K562 (cell line): ENCODE data around the gene SAMD14. TPM values are rescaled to one million over a fixed set of nuclear protein-coding genes. Genes with fewer than 3 reads are reported as not detected.

Experiments
- GATAD2B ChIP-seq: fragments of 450-650 bp; IDR thresholded peaks from 2 replicates; pipeline ENCODE4 v1.6.1; 2017; ENCODE audit warnings: mild to moderate bottlenecking, borderline replicate concordance
- HDAC1 ChIP-seq, 2 experiments: fragments of 450-650 bp; IDR thresholded peaks; 2 replicates each; pipeline ENCODE4 v1.6.1; 2016 to 2017; ENCODE audit warnings: inconsistent platforms in 1 of 2, mild to moderate bottlenecking in 1 of 2, moderate library complexity in 1 of 2
- MYNN ChIP-seq, 2 experiments: sonication (generic); formaldehyde crosslinking in 1 of 2; IDR thresholded peaks; 2 replicates each; pipeline versions ENCODE4 v1.5.0 to v1.6.1; 2016 to 2020; ENCODE audit warnings: antibody characterized with exemption in 1 of 2, missing genetic modification reagents in 1 of 2
- NFE2 ChIP-seq: IDR thresholded peaks from 2 replicates; pipeline ENCODE4 v1.6.1; 2014; ENCODE audit warnings: antibody characterized with exemption, low read depth
- PHB ChIP-seq: fragments of 250-450 bp; sonication (Bioruptor Pico); IDR thresholded peaks from 2 replicates; pipeline ENCODE4 v1.5.0; 2021
- POLR3A ChIP-seq: IDR thresholded peaks from 2 replicates; pipeline ENCODE4 v1.6.1; 2011; ENCODE audit warnings: borderline replicate concordance, mild to moderate bottlenecking, moderate library complexity; ENCODE audit not compliant: insufficient read length, insufficient read depth; ENCODE audit errors: extremely low read depth
- TCFL5 ChIP-seq: fragments of 250-450 bp; sonication (Bioruptor Pico); conservative IDR thresholded peaks from 2 replicates; pipeline ENCODE4 v1.6.1; 2021; ENCODE audit warnings: mild to moderate bottlenecking, moderate library complexity, matching md5 sums
- U2AF2 ChIP-seq: fragments of 200-400 bp; formaldehyde crosslinking; optimal IDR thresholded peaks from 2 replicates; pipeline ENCODE3; 2017; ENCODE audit warnings: low read depth, mild to moderate bottlenecking, low read length
- ZNF311 ChIP-seq: fragments of 250-450 bp; sonication (Bioruptor Pico); IDR thresholded peaks from 2 replicates; pipeline ENCODE4 v1.4.0; 2020; ENCODE audit warnings: mild to moderate bottlenecking, moderate library complexity
- polyA plus RNA-seq, 8 experiments: library from polyadenylated mRNA; depleted of rRNA in 4 of 8; stranded (reverse) in 5 of 8; unstranded in 3 of 8; fragments of >200 nt; fragmentation: Nextera tagmentation in 2 of 8; fragmentation: Illumina TruSeq in 1 of 8; extraction: Ambion mirVana in 2 of 8; extraction: Trizol in 1 of 8; gene quantifications; 2 replicates each; pipeline versions ENCODE4 v1.2.1 to v1.2.3, GENCODE V29; 2011 to 2014; ENCODE audit warnings: inconsistent platforms in 1 of 8, missing spikeins in 1 of 8
- total RNA-seq, 7 experiments: library from RNA; depleted of rRNA in 6 of 7; stranded (reverse); fragments of >200 nt in 6 of 7; fragmentation: Illumina TruSeq in 2 of 7; extraction: Trizol in 2 of 7; gene quantifications; 2 replicates each; pipeline versions ENCODE4 v1.2.1 to v1.2.3, GENCODE V29; 2011 to 2021; ENCODE audit warnings: low replicate concordance in 1 of 7
- TF ChIP-seq, protein P1 (sequence below): fragments of 200-800 bp; sonication (Bioruptor generic); IDR thresholded peaks from 2 replicates; pipeline ENCODE4 v1.6.1; 2017; ENCODE audit warnings: missing genetic modification characterization, missing compliant biosample characterization
- TF ChIP-seq, protein P2 (sequence below): sonication (generic); formaldehyde crosslinking; IDR thresholded peaks from 2 replicates; pipeline ENCODE4 v1.8.0; 2022; ENCODE audit warnings: mild to moderate bottlenecking, missing genetic modification reagents
- TF ChIP-seq, protein P3 (sequence below): fragments of 250-450 bp; sonication (Bioruptor Pico); IDR thresholded peaks from 2 replicates; pipeline ENCODE4 v1.5.0; 2022; ENCODE audit warnings: mild to moderate bottlenecking
- TF ChIP-seq, protein P4 (sequence below): sonication (generic); formaldehyde crosslinking; IDR thresholded peaks from 2 replicates; pipeline ENCODE4 v1.8.1; 2023; ENCODE audit warnings: mild to moderate bottlenecking, missing genetic modification reagents
- TF ChIP-seq, protein P5 (sequence below), 2 experiments: IDR thresholded peaks; 2 replicates each; pipeline ENCODE4 v1.6.1; 2012; ENCODE audit warnings: improper control_type of control experiment in 2 of 2, low read depth in 2 of 2, low read length in 2 of 2, borderline replicate concordance in 1 of 2

The SAMD14 gene
- total and polyA plus RNA-seq, 9 of the 15 experiments (the other 6 are each of a cell fraction or from before 2014, with no cell fraction given), result 0.04 to 0.07 TPM; not detected in 7

GRCh38 chr17:50139950-50140885, 10.3 kb upstream of the SAMD14 start (continued):
- TF ChIP-seq HDAC1 (IDR thresholded peaks at IDR 0.05), result peak in 1 of 2 experiments; percentile 65; a peak in 1 of 4 replicates
- TF ChIP-seq, protein P1, sequence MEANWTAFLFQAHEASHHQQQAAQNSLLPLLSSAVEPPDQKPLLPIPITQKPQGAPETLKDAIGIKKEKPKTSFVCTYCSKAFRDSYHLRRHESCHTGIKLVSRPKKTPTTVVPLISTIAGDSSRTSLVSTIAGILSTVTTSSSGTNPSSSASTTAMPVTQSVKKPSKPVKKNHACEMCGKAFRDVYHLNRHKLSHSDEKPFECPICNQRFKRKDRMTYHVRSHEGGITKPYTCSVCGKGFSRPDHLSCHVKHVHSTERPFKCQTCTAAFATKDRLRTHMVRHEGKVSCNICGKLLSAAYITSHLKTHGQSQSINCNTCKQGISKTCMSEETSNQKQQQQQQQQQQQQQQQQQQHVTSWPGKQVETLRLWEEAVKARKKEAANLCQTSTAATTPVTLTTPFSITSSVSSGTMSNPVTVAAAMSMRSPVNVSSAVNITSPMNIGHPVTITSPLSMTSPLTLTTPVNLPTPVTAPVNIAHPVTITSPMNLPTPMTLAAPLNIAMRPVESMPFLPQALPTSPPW (CRISPR knock-in tag), result peak; percentile 39; the same call in 1 of the 2 replicates
- no peak for TF ChIP-seq MYNN (IDR thresholded peaks at IDR 0.05)
- no peak for TF ChIP-seq MYNN (CRISPR knock-in tag; IDR thresholded peaks at IDR 0.05)
- TF ChIP-seq, protein P2, sequence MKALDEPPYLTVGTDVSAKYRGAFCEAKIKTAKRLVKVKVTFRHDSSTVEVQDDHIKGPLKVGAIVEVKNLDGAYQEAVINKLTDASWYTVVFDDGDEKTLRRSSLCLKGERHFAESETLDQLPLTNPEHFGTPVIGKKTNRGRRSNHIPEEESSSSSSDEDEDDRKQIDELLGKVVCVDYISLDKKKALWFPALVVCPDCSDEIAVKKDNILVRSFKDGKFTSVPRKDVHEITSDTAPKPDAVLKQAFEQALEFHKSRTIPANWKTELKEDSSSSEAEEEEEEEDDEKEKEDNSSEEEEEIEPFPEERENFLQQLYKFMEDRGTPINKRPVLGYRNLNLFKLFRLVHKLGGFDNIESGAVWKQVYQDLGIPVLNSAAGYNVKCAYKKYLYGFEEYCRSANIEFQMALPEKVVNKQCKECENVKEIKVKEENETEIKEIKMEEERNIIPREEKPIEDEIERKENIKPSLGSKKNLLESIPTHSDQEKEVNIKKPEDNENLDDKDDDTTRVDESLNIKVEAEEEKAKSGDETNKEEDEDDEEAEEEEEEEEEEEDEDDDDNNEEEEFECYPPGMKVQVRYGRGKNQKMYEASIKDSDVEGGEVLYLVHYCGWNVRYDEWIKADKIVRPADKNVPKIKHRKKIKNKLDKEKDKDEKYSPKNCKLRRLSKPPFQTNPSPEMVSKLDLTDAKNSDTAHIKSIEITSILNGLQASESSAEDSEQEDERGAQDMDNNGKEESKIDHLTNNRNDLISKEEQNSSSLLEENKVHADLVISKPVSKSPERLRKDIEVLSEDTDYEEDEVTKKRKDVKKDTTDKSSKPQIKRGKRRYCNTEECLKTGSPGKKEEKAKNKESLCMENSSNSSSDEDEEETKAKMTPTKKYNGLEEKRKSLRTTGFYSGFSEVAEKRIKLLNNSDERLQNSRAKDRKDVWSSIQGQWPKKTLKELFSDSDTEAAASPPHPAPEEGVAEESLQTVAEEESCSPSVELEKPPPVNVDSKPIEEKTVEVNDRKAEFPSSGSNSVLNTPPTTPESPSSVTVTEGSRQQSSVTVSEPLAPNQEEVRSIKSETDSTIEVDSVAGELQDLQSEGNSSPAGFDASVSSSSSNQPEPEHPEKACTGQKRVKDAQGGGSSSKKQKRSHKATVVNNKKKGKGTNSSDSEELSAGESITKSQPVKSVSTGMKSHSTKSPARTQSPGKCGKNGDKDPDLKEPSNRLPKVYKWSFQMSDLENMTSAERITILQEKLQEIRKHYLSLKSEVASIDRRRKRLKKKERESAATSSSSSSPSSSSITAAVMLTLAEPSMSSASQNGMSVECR, result no peak; the same call in 1 of the 2 replicates
- TF ChIP-seq, protein P3, sequence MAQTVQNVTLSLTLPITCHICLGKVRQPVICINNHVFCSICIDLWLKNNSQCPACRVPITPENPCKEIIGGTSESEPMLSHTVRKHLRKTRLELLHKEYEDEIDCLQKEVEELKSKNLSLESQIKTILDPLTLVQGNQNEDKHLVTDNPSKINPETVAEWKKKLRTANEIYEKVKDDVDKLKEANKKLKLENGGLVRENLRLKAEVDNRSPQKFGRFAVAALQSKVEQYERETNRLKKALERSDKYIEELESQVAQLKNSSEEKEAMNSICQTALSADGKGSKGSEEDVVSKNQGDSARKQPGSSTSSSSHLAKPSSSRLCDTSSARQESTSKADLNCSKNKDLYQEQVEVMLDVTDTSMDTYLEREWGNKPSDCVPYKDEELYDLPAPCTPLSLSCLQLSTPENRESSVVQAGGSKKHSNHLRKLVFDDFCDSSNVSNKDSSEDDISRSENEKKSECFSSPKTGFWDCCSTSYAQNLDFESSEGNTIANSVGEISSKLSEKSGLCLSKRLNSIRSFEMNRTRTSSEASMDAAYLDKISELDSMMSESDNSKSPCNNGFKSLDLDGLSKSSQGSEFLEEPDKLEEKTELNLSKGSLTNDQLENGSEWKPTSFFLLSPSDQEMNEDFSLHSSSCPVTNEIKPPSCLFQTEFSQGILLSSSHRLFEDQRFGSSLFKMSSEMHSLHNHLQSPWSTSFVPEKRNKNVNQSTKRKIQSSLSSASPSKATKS (CRISPR knock-in tag), result no peak
- no peak for TF ChIP-seq TCFL5 (CRISPR knock-in tag)
- TF ChIP-seq U2AF2, result no peak
- no peak for TF ChIP-seq POLR3A
- peak; percentile 63 for TF ChIP-seq NFE2
- TF ChIP-seq ZNF311 (CRISPR knock-in tag), result no peak
- TF ChIP-seq, protein P4, sequence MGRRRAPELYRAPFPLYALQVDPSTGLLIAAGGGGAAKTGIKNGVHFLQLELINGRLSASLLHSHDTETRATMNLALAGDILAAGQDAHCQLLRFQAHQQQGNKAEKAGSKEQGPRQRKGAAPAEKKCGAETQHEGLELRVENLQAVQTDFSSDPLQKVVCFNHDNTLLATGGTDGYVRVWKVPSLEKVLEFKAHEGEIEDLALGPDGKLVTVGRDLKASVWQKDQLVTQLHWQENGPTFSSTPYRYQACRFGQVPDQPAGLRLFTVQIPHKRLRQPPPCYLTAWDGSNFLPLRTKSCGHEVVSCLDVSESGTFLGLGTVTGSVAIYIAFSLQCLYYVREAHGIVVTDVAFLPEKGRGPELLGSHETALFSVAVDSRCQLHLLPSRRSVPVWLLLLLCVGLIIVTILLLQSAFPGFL (CRISPR knock-in tag), result no peak
- no peak for TF ChIP-seq PHB
- TF ChIP-seq, protein P5, sequence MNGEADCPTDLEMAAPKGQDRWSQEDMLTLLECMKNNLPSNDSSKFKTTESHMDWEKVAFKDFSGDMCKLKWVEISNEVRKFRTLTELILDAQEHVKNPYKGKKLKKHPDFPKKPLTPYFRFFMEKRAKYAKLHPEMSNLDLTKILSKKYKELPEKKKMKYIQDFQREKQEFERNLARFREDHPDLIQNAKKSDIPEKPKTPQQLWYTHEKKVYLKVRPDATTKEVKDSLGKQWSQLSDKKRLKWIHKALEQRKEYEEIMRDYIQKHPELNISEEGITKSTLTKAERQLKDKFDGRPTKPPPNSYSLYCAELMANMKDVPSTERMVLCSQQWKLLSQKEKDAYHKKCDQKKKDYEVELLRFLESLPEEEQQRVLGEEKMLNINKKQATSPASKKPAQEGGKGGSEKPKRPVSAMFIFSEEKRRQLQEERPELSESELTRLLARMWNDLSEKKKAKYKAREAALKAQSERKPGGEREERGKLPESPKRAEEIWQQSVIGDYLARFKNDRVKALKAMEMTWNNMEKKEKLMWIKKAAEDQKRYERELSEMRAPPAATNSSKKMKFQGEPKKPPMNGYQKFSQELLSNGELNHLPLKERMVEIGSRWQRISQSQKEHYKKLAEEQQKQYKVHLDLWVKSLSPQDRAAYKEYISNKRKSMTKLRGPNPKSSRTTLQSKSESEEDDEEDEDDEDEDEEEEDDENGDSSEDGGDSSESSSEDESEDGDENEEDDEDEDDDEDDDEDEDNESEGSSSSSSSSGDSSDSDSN (IDR thresholded peaks at IDR 0.05; ENCODE audit: borderline replicate concordance in 1 of 2, low read depth in 2 of 2, low read length in 2 of 2), result no peak
- no peak for TF ChIP-seq GATAD2B
